Measurements from ENCODE around the gene MAST2.

DNA sequence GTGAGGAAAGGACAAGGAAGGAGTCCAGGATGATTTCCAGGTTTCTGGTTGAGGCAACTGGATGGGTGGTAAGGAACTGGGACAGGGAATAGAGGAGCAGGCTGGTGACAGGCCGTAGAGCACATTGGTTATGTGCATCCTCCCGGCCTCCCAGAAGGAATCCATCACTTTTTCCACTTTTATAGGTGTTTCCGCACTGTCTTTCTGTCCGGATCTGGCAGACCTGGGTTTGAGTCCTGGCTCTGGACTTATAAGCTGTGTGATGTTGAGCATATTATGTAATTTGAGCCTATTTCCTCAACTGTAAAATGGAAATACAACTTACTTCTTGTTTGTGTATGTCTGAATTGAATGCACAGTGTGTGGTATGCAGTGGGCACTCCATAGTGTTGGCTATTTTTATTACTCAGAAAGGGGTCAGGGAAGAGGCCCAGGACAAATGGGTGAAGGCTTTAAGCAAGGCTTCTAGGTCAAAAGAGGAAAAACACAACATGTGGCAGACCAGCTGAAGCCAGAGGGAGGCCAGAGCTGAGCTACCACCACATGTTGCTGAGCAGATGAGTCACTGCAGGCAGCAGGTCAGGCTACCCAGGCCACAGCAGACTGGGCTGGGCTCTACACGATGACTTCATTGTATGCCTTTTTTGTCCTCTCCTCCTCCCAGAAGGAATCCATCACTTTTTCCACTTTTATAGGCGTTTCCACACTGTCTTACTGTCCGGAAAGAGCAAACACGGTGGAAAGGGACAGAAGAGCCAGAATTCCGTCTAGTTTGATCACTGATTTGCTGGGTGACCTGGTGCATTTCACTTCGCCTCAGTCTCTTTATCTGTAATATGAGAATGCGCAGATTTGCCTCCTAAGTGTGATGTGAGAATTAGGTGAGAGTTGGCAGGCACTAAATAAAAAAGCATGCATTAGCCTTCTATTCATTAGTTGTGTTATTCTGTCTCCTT, 791 bp upstream of the MAST2 start:
- TF ChIP-seq, protein P1, sequence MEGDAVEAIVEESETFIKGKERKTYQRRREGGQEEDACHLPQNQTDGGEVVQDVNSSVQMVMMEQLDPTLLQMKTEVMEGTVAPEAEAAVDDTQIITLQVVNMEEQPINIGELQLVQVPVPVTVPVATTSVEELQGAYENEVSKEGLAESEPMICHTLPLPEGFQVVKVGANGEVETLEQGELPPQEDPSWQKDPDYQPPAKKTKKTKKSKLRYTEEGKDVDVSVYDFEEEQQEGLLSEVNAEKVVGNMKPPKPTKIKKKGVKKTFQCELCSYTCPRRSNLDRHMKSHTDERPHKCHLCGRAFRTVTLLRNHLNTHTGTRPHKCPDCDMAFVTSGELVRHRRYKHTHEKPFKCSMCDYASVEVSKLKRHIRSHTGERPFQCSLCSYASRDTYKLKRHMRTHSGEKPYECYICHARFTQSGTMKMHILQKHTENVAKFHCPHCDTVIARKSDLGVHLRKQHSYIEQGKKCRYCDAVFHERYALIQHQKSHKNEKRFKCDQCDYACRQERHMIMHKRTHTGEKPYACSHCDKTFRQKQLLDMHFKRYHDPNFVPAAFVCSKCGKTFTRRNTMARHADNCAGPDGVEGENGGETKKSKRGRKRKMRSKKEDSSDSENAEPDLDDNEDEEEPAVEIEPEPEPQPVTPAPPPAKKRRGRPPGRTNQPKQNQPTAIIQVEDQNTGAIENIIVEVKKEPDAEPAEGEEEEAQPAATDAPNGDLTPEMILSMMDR (IDR thresholded peaks at IDR 0.05): no peak
- no peak for TF ChIP-seq POLR2A (IDR thresholded peaks at IDR 0.05)

All from testis (tissue), 2 donors.